Keratinocyte (primary cell): Measurements from ENCODE around the gene CBL. TPM values are rescaled to one million over a fixed set of nuclear protein-coding genes. Genes with fewer than 3 reads are reported as not detected.

Source experiments
- DNase-seq: peaks from one replicate; pipeline ENCODE4 v3.0.0-alpha.2; 2011; ENCODE audit warnings: low read depth, missing footprints, low spot score
- FAIRE-seq: peaks from 2 replicates; lab custom pipeline; 2011; peaks lifted over from hg19 to GRCh38; lab: Jason Lieb, UNC
- H2AFZ ChIP-seq: 2 replicates; pipeline ENCODE4 v1.6.0; 2012; ENCODE audit warnings: low read length, control low read depth, inconsistent platforms; ENCODE audit not compliant: control insufficient read depth
- H3K27ac ChIP-seq: 2 replicates; pipeline ENCODE4 v1.5.1; 2011; ENCODE audit warnings: low read length; ENCODE audit not compliant: control insufficient read depth, insufficient read depth
- H3K27me3 ChIP-seq: 3 replicates; pipeline ENCODE4 v1.6.0; 2011; ENCODE audit warnings: low read length; ENCODE audit not compliant: control insufficient read depth, insufficient read depth; ENCODE audit errors: extremely low read depth
- H3K36me3 ChIP-seq, 2 experiments: 2 replicates in 1 of 2; 3 replicates in 1 of 2; pipeline ENCODE4 v1.5.1; 2011; ENCODE audit warnings: low read length in 2 of 2, mild to moderate bottlenecking in 1 of 2; ENCODE audit not compliant: control insufficient read depth in 2 of 2, insufficient read depth in 2 of 2; ENCODE audit errors: extremely low read depth in 1 of 2
- H3K4me1 ChIP-seq: 3 replicates; pipeline ENCODE4 v1.5.1; 2011; ENCODE audit warnings: low read length; ENCODE audit not compliant: control insufficient read depth, insufficient read depth; ENCODE audit errors: extremely low read depth
- H3K4me2 ChIP-seq: 3 replicates; pipeline ENCODE4 v1.6.0; 2011; ENCODE audit warnings: low read depth, low read length; ENCODE audit not compliant: control insufficient read depth, insufficient read depth; ENCODE audit errors: extremely low read depth
- H3K4me3 ChIP-seq, 3 experiments: fragments of 200-600 bp in 1 of 3; sonication (generic) in 1 of 3; 2 replicates in 2 of 3; 3 replicates in 1 of 3; pipeline ENCODE4 v1.5.1; 2011 to 2016; ENCODE audit warnings: low read length in 3 of 3, mild to moderate bottlenecking in 3 of 3, control low read depth in 2 of 3, inconsistent platforms in 1 of 3, low read depth in 1 of 3, mixed read lengths in 1 of 3, mixed run types in 1 of 3, moderate library complexity in 1 of 3; ENCODE audit not compliant: control insufficient read depth in 2 of 3, insufficient read depth in 2 of 3; ENCODE audit errors: extremely low read depth in 1 of 3
- H3K79me2 ChIP-seq: 2 replicates; pipeline ENCODE4 v1.6.0; 2012; ENCODE audit warnings: low read length; ENCODE audit not compliant: control insufficient read depth, insufficient read depth
- H3K9ac ChIP-seq: 3 replicates; pipeline ENCODE4 v1.6.0; 2011; ENCODE audit warnings: low read length; ENCODE audit not compliant: control insufficient read depth, insufficient read depth; ENCODE audit errors: extremely low read depth
- H3K9me1 ChIP-seq: 3 replicates; pipeline ENCODE4 v1.6.0; 2011; ENCODE audit warnings: low read length; ENCODE audit not compliant: control insufficient read depth, insufficient read depth; ENCODE audit errors: extremely low read depth
- H3K9me3 ChIP-seq: 2 replicates; pipeline ENCODE4 v1.5.1; 2012; ENCODE audit warnings: low read depth, low read length; ENCODE audit not compliant: control insufficient read depth
- H4K20me1 ChIP-seq: 3 replicates; pipeline ENCODE4 v1.6.0; 2011; ENCODE audit warnings: low read length; ENCODE audit not compliant: control insufficient read depth, insufficient read depth; ENCODE audit errors: extremely low read depth
- CTCF ChIP-seq, 3 experiments: IDR thresholded peaks in 1 of 3; conservative IDR thresholded peaks in 1 of 3; optimal IDR thresholded peaks in 1 of 3; 2 replicates in 2 of 3; 3 replicates in 1 of 3; pipeline versions ENCODE3 to v1.5.1; 2011; ENCODE audit warnings: low read length in 3 of 3, mild to moderate bottlenecking in 3 of 3, moderate library complexity in 2 of 3, control low read depth in 1 of 3, inconsistent platforms in 1 of 3; ENCODE audit not compliant: insufficient read depth in 2 of 3; ENCODE audit errors: extremely low read depth in 1 of 3
- EZH2 ChIP-seq: IDR thresholded peaks from one replicate; pipeline ENCODE4 v1.6.1; 2012; ENCODE audit warnings: inconsistent platforms, mild to moderate bottlenecking, low read length, moderate library complexity
- dilution Hi-C: fragments of 300-500 bp; cut with MboI; formaldehyde crosslinking; loops from one replicate; pipeline ENCODE4 v1.7.0; 2020; ENCODE audit warnings: low sequenced_read_pairs; ENCODE audit not compliant: extremely low pct_ligation_motif_present
- polyA plus RNA-seq, 5 experiments: library from polyadenylated mRNA; depleted of rRNA in 3 of 5; stranded (reverse) in 3 of 5; stranded (forward) in 1 of 5; unstranded in 1 of 5; fragments of >200 nt; gene quantifications; 1 replicate in 1 of 5; 2 replicates in 3 of 5; 3 replicates in 1 of 5; pipeline versions ENCODE4 v1.2.1 to v1.2.3, GENCODE V29; 2011 to 2012; ENCODE audit warnings: missing spikeins in 2 of 5, low read depth in 1 of 5, low replicate concordance in 1 of 5

Gene CBL
- polyA plus RNA-seq, 1 donor (not counting 4 experiments of a cell fraction or from before 2014, with no cell fraction given) = 14.1 TPM

GRCh38 chr11:119254239-119254638 lies 48.1 kb downstream of the CBL start:
- Histone ChIP-seq H3K36me3 (peaks cover 4 to 5% of the 10 kb centered on the region in 2 experiments), H3K4me1 (no peaks in the 10 kb centered on the region), H4K20me1 (no peaks in the 10 kb centered on the region), H3K79me2 (peaks cover 45% of the 10 kb centered on the region), H3K27ac (no peak overlapping the region), H3K4me3 (no peak overlapping the region), H3K27me3 (no peaks in the 10 kb centered on the region), H3K9me3 (no peaks in the 10 kb centered on the region), H3K4me2 (no peak overlapping the region), H3K9me1 (peaks cover 3% of the 10 kb centered on the region), H2AFZ (no peak overlapping the region), H3K9ac (no peak overlapping the region)
- no peak for TF ChIP-seq EZH2
- no peak for TF ChIP-seq CTCF (optimal IDR thresholded peaks at IDR 0.05 in 1 of 3, IDR thresholded peaks at IDR 0.05 in 1 of 3, conservative IDR thresholded peaks at IDR 0.05 in 1 of 3; ENCODE audit: extremely low read depth in 1 of 3, insufficient read depth in 2 of 3, low read length in 3 of 3)
- no peak for DNase-seq
- dilution Hi-C loops = no loop called here
- no peak for FAIRE-seq

GRCh38 chr11:119258180-119258579 lies 52.0 kb downstream of the CBL start:
- Histone ChIP-seq H3K79me2 (peaks cover 62% of the 10 kb centered on the region), H3K9me3 (no peaks in the 10 kb centered on the region), H3K27me3 (no peaks in the 10 kb centered on the region), H2AFZ (no peak overlapping the region), H3K4me3 (no peak overlapping the region), H4K20me1 (no peaks in the 10 kb centered on the region), H3K4me1 (peaks cover 21% of the 10 kb centered on the region), H3K36me3 (peaks cover 2 to 5% of the 10 kb centered on the region in 2 experiments), H3K9me1 (peaks cover 3% of the 10 kb centered on the region), H3K4me2 (no peak overlapping the region), H3K9ac (no peak overlapping the region), H3K27ac (no peak overlapping the region)
- FAIRE-seq (no peak), DNase-seq (no peak)
- TF ChIP-seq EZH2 (no peak), CTCF (optimal IDR thresholded peaks at IDR 0.05 in 1 of 3, IDR thresholded peaks at IDR 0.05 in 1 of 3, conservative IDR thresholded peaks at IDR 0.05 in 1 of 3; ENCODE audit: extremely low read depth in 1 of 3, insufficient read depth in 2 of 3, low read length in 3 of 3) (no peak)
- dilution Hi-C loops = no loop called here
